Peyer's patch (tissue), 4 donors: ENCODE results near the gene MPV17L2. TPM values are rescaled to one million over a fixed set of nuclear protein-coding genes. Genes with fewer than 3 reads are reported as not detected.

ENCODE experiments used
- DNase-seq, 3 donors: peaks; one replicate each; pipeline ENCODE4 v3.0.0-alpha.2; 2017 to 2019
- H3K27ac ChIP-seq, 4 donors: fragments of 200-600 bp; sonication (generic); one replicate each; pipeline ENCODE4 v1.5.1; 2016 to 2019
- H3K27me3 ChIP-seq, 2 donors: fragments of 200-600 bp; sonication (generic); one replicate each; pipeline ENCODE4 v1.5.1; 2019
- H3K36me3 ChIP-seq, 3 donors: fragments of 200-600 bp; sonication (generic); one replicate each; pipeline ENCODE4 v1.5.1; 2016 to 2019
- H3K4me1 ChIP-seq, 4 donors: fragments of 200-600 bp; sonication (generic); one replicate each; pipeline ENCODE4 v1.5.1; 2016 to 2019
- H3K4me3 ChIP-seq, 4 donors: fragments of 200-600 bp; sonication (generic); 1 replicate in 3 of 4; 2 replicates in 1 of 4; pipeline ENCODE4 v1.5.1; 2016 to 2019; ENCODE audit warnings: mild to moderate bottlenecking in 1 of 4
- H3K9me3 ChIP-seq, 4 donors: fragments of 200-600 bp; sonication (generic); one replicate each; pipeline ENCODE4 v1.5.1; 2016 to 2019; ENCODE audit warnings: mild to moderate bottlenecking in 1 of 4
- POLR2A ChIP-seq, 2 donors: fragments of 450-650 bp; IDR thresholded peaks; one replicate each; pipeline ENCODE4 v1.5.1; 2017; ENCODE audit warnings: antibody characterized with exemption in 2 of 2, mild to moderate bottlenecking in 2 of 2, moderate library complexity in 2 of 2
- total RNA-seq, 4 donors: library from RNA; depleted of rRNA; stranded (reverse); fragments of >200 nt; gene quantifications; one replicate each; pipeline ENCODE4 v1.1.0, GENCODE V29; 2016
- TF ChIP-seq, protein P1 (sequence below), 6 experiments: fragments of 450-650 bp in 4 of 6; fragments of 200-600 bp in 2 of 6; sonication (generic) in 1 of 6; IDR thresholded peaks; one replicate each; pipeline ENCODE4 v1.5.1; 2017 to 2019; ENCODE audit warnings: antibody characterized with exemption in 6 of 6, mild to moderate bottlenecking in 3 of 6, moderate library complexity in 1 of 6

Gene MPV17L2
- total RNA-seq, 4 donors from 2014 or later = 4.1 to 19.6 (median 16.0) TPM

- Histone ChIP-seq H3K27me3 (no peaks in the 10 kb centered on the region), H3K27ac (no peak overlapping the region), H3K4me1 (peaks cover 0 to 16% (median 12%) of the 10 kb centered on the region in 4 donors), H3K36me3 (peaks cover 0 to 33% (median 0%) of the 10 kb centered on the region in 3 donors), H3K9me3 (peaks cover 0 to 4% (median 0%) of the 10 kb centered on the region in 4 donors), H3K4me3 (no peak overlapping the region)
- TF ChIP-seq, protein P1, sequence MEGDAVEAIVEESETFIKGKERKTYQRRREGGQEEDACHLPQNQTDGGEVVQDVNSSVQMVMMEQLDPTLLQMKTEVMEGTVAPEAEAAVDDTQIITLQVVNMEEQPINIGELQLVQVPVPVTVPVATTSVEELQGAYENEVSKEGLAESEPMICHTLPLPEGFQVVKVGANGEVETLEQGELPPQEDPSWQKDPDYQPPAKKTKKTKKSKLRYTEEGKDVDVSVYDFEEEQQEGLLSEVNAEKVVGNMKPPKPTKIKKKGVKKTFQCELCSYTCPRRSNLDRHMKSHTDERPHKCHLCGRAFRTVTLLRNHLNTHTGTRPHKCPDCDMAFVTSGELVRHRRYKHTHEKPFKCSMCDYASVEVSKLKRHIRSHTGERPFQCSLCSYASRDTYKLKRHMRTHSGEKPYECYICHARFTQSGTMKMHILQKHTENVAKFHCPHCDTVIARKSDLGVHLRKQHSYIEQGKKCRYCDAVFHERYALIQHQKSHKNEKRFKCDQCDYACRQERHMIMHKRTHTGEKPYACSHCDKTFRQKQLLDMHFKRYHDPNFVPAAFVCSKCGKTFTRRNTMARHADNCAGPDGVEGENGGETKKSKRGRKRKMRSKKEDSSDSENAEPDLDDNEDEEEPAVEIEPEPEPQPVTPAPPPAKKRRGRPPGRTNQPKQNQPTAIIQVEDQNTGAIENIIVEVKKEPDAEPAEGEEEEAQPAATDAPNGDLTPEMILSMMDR (IDR thresholded peaks at IDR 0.05) = no peak
- TF ChIP-seq POLR2A (IDR thresholded peaks at IDR 0.05) = no peak
- no peak for DNase-seq
Measured at GRCh38 chr19:18196511-18196845, 3.5 kb downstream of the MPV17L2 start.

DNA sequence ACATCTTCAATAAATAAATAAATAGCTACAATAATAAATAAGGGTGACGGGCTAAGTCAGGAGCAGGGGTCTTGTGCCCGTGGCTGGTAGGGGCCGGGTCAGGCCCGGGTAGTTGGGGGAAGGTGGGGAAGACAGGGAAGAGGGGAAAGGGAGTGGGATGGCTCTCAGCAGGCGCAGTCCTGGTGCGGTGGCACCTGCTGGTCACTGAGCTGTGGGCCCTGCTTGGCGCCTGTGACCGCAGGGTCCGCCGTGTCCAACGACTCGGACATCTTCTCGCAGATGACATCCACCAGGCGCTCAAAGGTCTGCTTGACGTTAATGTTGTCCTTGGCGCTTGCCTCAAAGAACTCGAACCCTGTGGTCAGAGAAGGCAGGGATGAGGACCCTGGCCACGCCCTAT, 4.3 kb downstream of the MPV17L2 start:
- Histone ChIP-seq H3K36me3 (peaks cover 0 to 33% (median 0%) of the 10 kb centered on the region in 3 donors), H3K9me3 (peaks cover 0 to 4% (median 0%) of the 10 kb centered on the region in 4 donors), H3K4me3 (no peak overlapping the region), H3K27ac (no peak overlapping the region), H3K27me3 (no peaks in the 10 kb centered on the region), H3K4me1 (peaks cover 0 to 18% (median 12%) of the 10 kb centered on the region in 4 donors)
- DNase-seq = no peak
- no peak for TF ChIP-seq POLR2A (IDR thresholded peaks at IDR 0.05)
- TF ChIP-seq, protein P1 (IDR thresholded peaks at IDR 0.05) = no peak

GRCh38 chr19:18197941-18198340, 4.9 kb downstream of the MPV17L2 start:
- no peaks in the 10 kb centered on the region for H3K27me3 ChIP-seq
- H3K4me3 ChIP-seq = no peak overlapping the region
- peaks cover 0 to 33% (median 0%) of the 10 kb centered on the region in 3 donors for H3K36me3 ChIP-seq
- no peak overlapping the region for H3K27ac ChIP-seq
- H3K9me3 ChIP-seq = peaks cover 0 to 4% (median 0%) of the 10 kb centered on the region in 4 donors
- TF ChIP-seq POLR2A (IDR thresholded peaks at IDR 0.05) = no peak
- TF ChIP-seq, protein P1 (IDR thresholded peaks at IDR 0.05) = no peak
- peaks cover 0 to 24% (median 15%) of the 10 kb centered on the region in 4 donors for H3K4me1 ChIP-seq
- DNase-seq = no peak

GRCh38 chr19:18198374-18198773, 5.4 kb downstream of the MPV17L2 start:
- H3K4me1 ChIP-seq = peaks cover 0 to 28% (median 19%) of the 10 kb centered on the region in 4 donors
- TF ChIP-seq POLR2A (IDR thresholded peaks at IDR 0.05) = no peak
- TF ChIP-seq, protein P1 (IDR thresholded peaks at IDR 0.05) = no peak

DNA sequence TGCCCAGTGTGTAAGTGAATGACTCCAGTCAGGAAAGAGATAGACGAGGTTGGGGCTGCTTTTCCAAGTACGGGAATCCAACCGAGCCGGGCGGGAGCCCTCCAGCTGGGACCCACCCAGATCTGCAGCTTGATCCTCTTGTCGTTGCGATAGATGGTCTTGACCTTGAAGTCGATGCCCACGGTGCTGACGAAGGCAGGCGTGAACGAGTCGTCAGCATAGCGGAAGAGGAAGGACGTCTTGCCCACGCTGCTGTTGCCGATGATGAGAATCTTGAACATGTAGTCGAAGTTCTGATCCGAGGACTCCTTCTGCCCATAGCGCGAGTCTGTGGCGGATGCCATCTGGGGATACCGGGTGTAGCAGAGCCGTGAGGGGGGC, 9.4 kb downstream of the MPV17L2 start:
- Histone ChIP-seq H3K9me3 (no peaks in the 10 kb centered on the region), H3K4me1 (peaks cover 0 to 26% (median 9%) of the 10 kb centered on the region in 4 donors), H3K27me3 (no peaks in the 10 kb centered on the region), H3K27ac (no peak overlapping the region), H3K4me3 (no peak overlapping the region), H3K36me3 (peaks cover 0 to 18% (median 0%) of the 10 kb centered on the region in 3 donors)
- DNase-seq = peak in 1 of 3 donors; percentile 44
- TF ChIP-seq, protein P1 (IDR thresholded peaks at IDR 0.05) = no peak

More at GRCh38 chr19:18198374-18198773, 5.4 kb downstream of the MPV17L2 start:
- Histone ChIP-seq H3K4me3 (no peak overlapping the region), H3K27ac (no peak overlapping the region), H3K36me3 (peaks cover 0 to 33% (median 0%) of the 10 kb centered on the region in 3 donors), H3K9me3 (peaks cover 0 to 4% (median 0%) of the 10 kb centered on the region in 4 donors), H3K27me3 (no peaks in the 10 kb centered on the region)
- no peak for DNase-seq
